ENCODE data around the gene PYROXD2. TPM values are rescaled to one million over a fixed set of nuclear protein-coding genes. Genes with fewer than 3 reads are reported as not detected.

The PYROXD2 gene
- total and polyA plus RNA-seq, 2 of the 13 experiments (the other 11 are each of a cell fraction or from before 2014, with no cell fraction given) = 2.0 to 6.2 TPM

DNA sequence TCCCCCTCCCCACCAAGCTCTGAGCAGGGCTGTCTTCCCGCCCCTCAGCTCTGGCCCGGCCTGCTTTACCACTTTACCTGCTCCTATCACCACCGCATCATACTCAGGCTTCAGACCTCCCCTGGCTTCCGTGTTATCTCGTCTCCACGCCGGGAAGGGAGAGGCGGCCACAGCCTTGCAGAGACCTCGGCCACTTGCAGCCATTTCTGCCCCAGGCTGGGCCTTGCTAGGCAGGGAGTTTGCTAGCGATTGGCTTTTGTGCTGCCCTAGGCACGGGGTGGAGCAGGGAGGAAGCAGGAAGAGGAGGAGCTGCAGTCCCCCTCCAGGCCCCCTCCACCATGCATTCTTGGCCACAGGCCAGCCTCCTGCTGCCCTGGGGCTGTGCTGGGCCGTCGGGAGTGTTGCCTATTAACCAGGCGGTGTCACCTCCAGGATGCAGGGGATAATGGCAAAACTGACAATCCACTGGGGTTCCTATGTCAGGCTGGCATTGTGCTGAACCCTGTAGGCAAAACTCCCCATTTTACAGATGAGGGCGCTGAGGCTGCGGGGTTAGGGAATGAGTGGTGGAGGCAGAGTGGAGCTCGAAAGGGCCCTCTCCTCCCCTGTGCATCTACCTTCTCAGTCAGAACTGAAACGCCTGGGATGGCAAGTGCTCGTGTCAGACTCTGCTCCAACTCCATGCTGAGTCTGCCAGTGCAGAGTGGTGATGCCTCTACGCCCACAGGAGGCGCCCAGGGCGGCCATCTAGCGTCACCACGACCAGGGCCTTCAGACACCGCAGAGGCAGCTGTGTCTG, at the start of gene PYROXD2 (continued):
- TF ChIP-seq, protein P1, sequence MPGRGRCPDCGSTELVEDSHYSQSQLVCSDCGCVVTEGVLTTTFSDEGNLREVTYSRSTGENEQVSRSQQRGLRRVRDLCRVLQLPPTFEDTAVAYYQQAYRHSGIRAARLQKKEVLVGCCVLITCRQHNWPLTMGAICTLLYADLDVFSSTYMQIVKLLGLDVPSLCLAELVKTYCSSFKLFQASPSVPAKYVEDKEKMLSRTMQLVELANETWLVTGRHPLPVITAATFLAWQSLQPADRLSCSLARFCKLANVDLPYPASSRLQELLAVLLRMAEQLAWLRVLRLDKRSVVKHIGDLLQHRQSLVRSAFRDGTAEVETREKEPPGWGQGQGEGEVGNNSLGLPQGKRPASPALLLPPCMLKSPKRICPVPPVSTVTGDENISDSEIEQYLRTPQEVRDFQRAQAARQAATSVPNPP (CRISPR knock-in tag; IDR thresholded peaks at IDR 0.05) = no peak; the same call in 1 of the 2 replicates
- peak; percentile 84 for TF ChIP-seq HDAC1 (CRISPR knock-in tag; IDR thresholded peaks at IDR 0.05)
- peak; percentile 71 for TF ChIP-seq POGZ (CRISPR knock-in tag; IDR thresholded peaks at IDR 0.05)
- no peak for TF ChIP-seq NR2F2 (IDR thresholded peaks at IDR 0.05; ENCODE audit: borderline replicate concordance, low read depth)
- 0 out of 2 replicates have a peak, but pooled peaks have one; percentile 65 for TF ChIP-seq CSRNP1 (CRISPR knock-in tag; IDR thresholded peaks at IDR 0.05)
- TF ChIP-seq MIXL1 (CRISPR knock-in tag; IDR thresholded peaks at IDR 0.05) = peak; percentile 45; the same call in 1 of the 2 replicates
- peak; percentile 62; the same call in 1 of the 2 replicates for TF ChIP-seq ZNF350 (CRISPR knock-in tag; IDR thresholded peaks at IDR 0.05; ENCODE audit: borderline replicate concordance, low read depth)
- TF ChIP-seq SP4 (CRISPR knock-in tag; IDR thresholded peaks at IDR 0.05) = peak; percentile 18; the same call in 1 of the 2 replicates
- TF ChIP-seq, protein P2, sequence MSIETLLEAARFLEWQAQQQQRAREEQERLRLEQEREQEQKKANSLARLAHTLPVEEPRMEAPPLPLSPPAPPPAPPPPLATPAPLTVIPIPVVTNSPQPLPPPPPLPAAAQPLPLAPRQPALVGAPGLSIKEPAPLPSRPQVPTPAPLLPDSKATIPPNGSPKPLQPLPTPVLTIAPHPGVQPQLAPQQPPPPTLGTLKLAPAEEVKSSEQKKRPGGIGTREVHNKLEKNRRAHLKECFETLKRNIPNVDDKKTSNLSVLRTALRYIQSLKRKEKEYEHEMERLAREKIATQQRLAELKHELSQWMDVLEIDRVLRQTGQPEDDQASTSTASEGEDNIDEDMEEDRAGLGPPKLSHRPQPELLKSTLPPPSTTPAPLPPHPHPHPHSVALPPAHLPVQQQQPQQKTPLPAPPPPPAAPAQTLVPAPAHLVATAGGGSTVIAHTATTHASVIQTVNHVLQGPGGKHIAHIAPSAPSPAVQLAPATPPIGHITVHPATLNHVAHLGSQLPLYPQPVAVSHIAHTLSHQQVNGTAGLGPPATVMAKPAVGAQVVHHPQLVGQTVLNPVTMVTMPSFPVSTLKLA (IDR thresholded peaks at IDR 0.05) = no peak
- no peak for TF ChIP-seq ZXDC (CRISPR knock-in tag; IDR thresholded peaks at IDR 0.05)
- TF ChIP-seq THAP11 (CRISPR knock-in tag; IDR thresholded peaks at IDR 0.05) = peak; percentile 64
- TF ChIP-seq DMAP1 (CRISPR knock-in tag; IDR thresholded peaks at IDR 0.05) = peak; percentile 67; the same call in 1 of the 2 replicates
- peak; percentile 85 for TF ChIP-seq ERF (CRISPR knock-in tag; IDR thresholded peaks at IDR 0.05)
- no peak for TF ChIP-seq EHMT2 (IDR thresholded peaks at IDR 0.05; ENCODE audit: borderline replicate concordance, low read depth, low read length)
- peak; percentile 88; the same call in 1 of the 2 replicates for TF ChIP-seq PRMT3 (CRISPR knock-in tag; IDR thresholded peaks at IDR 0.05; ENCODE audit: borderline replicate concordance, low read depth)
- TF ChIP-seq XRCC5 (optimal IDR thresholded peaks at IDR 0.05; ENCODE audit: low read length) = peak; percentile 92
- TF ChIP-seq MZF1 (CRISPR knock-in tag; IDR thresholded peaks at IDR 0.05; ENCODE audit: borderline replicate concordance) = 0 out of 2 replicates have a peak, but pooled peaks have one; percentile 38
- TF ChIP-seq CBX2 (IDR thresholded peaks at IDR 0.05; ENCODE audit: low read depth, low read length) = no peak
- TF ChIP-seq CBX2 (CRISPR knock-in tag; IDR thresholded peaks at IDR 0.05; ENCODE audit: low read depth) = no peak
- TF ChIP-seq GATAD1 (CRISPR knock-in tag; IDR thresholded peaks at IDR 0.05) = peak; percentile 75
- TF ChIP-seq MED13 (CRISPR knock-in tag; IDR thresholded peaks at IDR 0.05) = 0 out of 2 replicates have a peak, but pooled peaks have one; percentile 54
- peak; percentile 38 for TF ChIP-seq PTBP1 (IDR thresholded peaks at IDR 0.05; ENCODE audit: low read depth, low read length, poor library complexity, severe bottlenecking)
- no peak for TF ChIP-seq SOX6 (IDR thresholded peaks at IDR 0.05)
- TF ChIP-seq SOX6 (CRISPR knock-in tag; IDR thresholded peaks at IDR 0.05) = 0 out of 2 replicates have a peak, but pooled peaks have one; percentile 25
